Keratinocyte (primary cell): ENCODE data around the gene SSTR3. TPM values are rescaled to one million over a fixed set of nuclear protein-coding genes. Genes with fewer than 3 reads are reported as not detected.
A peak's percentile ranks its signal among the peaks of the same experiment; 100 is the strongest.

Source experiments
- DNase-seq: peaks from one replicate; pipeline ENCODE4 v3.0.0-alpha.2; 2011; ENCODE audit warnings: low read depth, missing footprints, low spot score
- FAIRE-seq: peaks from 2 replicates; lab custom pipeline; 2011; peaks lifted over from hg19 to GRCh38; lab: Jason Lieb, UNC
- H2AFZ ChIP-seq: 2 replicates; pipeline ENCODE4 v1.6.0; 2012; ENCODE audit warnings: low read length, control low read depth, inconsistent platforms; ENCODE audit not compliant: control insufficient read depth
- H3K27ac ChIP-seq: 2 replicates; pipeline ENCODE4 v1.5.1; 2011; ENCODE audit warnings: low read length; ENCODE audit not compliant: control insufficient read depth, insufficient read depth
- H3K27me3 ChIP-seq: 3 replicates; pipeline ENCODE4 v1.6.0; 2011; ENCODE audit warnings: low read length; ENCODE audit not compliant: control insufficient read depth, insufficient read depth; ENCODE audit errors: extremely low read depth
- H3K36me3 ChIP-seq, 2 experiments: 2 replicates in 1 of 2; 3 replicates in 1 of 2; pipeline ENCODE4 v1.5.1; 2011; ENCODE audit warnings: low read length in 2 of 2, mild to moderate bottlenecking in 1 of 2; ENCODE audit not compliant: control insufficient read depth in 2 of 2, insufficient read depth in 2 of 2; ENCODE audit errors: extremely low read depth in 1 of 2
- H3K4me1 ChIP-seq: 3 replicates; pipeline ENCODE4 v1.5.1; 2011; ENCODE audit warnings: low read length; ENCODE audit not compliant: control insufficient read depth, insufficient read depth; ENCODE audit errors: extremely low read depth
- H3K4me2 ChIP-seq: 3 replicates; pipeline ENCODE4 v1.6.0; 2011; ENCODE audit warnings: low read depth, low read length; ENCODE audit not compliant: control insufficient read depth, insufficient read depth; ENCODE audit errors: extremely low read depth
- H3K4me3 ChIP-seq, 3 experiments: fragments of 200-600 bp in 1 of 3; sonication (generic) in 1 of 3; 2 replicates in 2 of 3; 3 replicates in 1 of 3; pipeline ENCODE4 v1.5.1; 2011 to 2016; ENCODE audit warnings: low read length in 3 of 3, mild to moderate bottlenecking in 3 of 3, control low read depth in 2 of 3, inconsistent platforms in 1 of 3, low read depth in 1 of 3, mixed read lengths in 1 of 3, mixed run types in 1 of 3, moderate library complexity in 1 of 3; ENCODE audit not compliant: control insufficient read depth in 2 of 3, insufficient read depth in 2 of 3; ENCODE audit errors: extremely low read depth in 1 of 3
- H3K79me2 ChIP-seq: 2 replicates; pipeline ENCODE4 v1.6.0; 2012; ENCODE audit warnings: low read length; ENCODE audit not compliant: control insufficient read depth, insufficient read depth
- H3K9ac ChIP-seq: 3 replicates; pipeline ENCODE4 v1.6.0; 2011; ENCODE audit warnings: low read length; ENCODE audit not compliant: control insufficient read depth, insufficient read depth; ENCODE audit errors: extremely low read depth
- H3K9me1 ChIP-seq: 3 replicates; pipeline ENCODE4 v1.6.0; 2011; ENCODE audit warnings: low read length; ENCODE audit not compliant: control insufficient read depth, insufficient read depth; ENCODE audit errors: extremely low read depth
- H3K9me3 ChIP-seq: 2 replicates; pipeline ENCODE4 v1.5.1; 2012; ENCODE audit warnings: low read depth, low read length; ENCODE audit not compliant: control insufficient read depth
- H4K20me1 ChIP-seq: 3 replicates; pipeline ENCODE4 v1.6.0; 2011; ENCODE audit warnings: low read length; ENCODE audit not compliant: control insufficient read depth, insufficient read depth; ENCODE audit errors: extremely low read depth
- CTCF ChIP-seq, 3 experiments: IDR thresholded peaks in 1 of 3; conservative IDR thresholded peaks in 1 of 3; optimal IDR thresholded peaks in 1 of 3; 2 replicates in 2 of 3; 3 replicates in 1 of 3; pipeline versions ENCODE3 to v1.5.1; 2011; ENCODE audit warnings: low read length in 3 of 3, mild to moderate bottlenecking in 3 of 3, moderate library complexity in 2 of 3, control low read depth in 1 of 3, inconsistent platforms in 1 of 3; ENCODE audit not compliant: insufficient read depth in 2 of 3; ENCODE audit errors: extremely low read depth in 1 of 3
- EZH2 ChIP-seq: IDR thresholded peaks from one replicate; pipeline ENCODE4 v1.6.1; 2012; ENCODE audit warnings: inconsistent platforms, mild to moderate bottlenecking, low read length, moderate library complexity
- dilution Hi-C: fragments of 300-500 bp; cut with MboI; formaldehyde crosslinking; loops from one replicate; pipeline ENCODE4 v1.7.0; 2020; ENCODE audit warnings: low sequenced_read_pairs; ENCODE audit not compliant: extremely low pct_ligation_motif_present
- polyA plus RNA-seq, 5 experiments: library from polyadenylated mRNA; depleted of rRNA in 3 of 5; stranded (reverse) in 3 of 5; stranded (forward) in 1 of 5; unstranded in 1 of 5; fragments of >200 nt; gene quantifications; 1 replicate in 1 of 5; 2 replicates in 3 of 5; 3 replicates in 1 of 5; pipeline versions ENCODE4 v1.2.1 to v1.2.3, GENCODE V29; 2011 to 2012; ENCODE audit warnings: missing spikeins in 2 of 5, low read depth in 1 of 5, low replicate concordance in 1 of 5

The SSTR3 gene
- polyA plus RNA-seq, 1 donor (not counting 4 experiments of a cell fraction or from before 2014, with no cell fraction given): not detected

GRCh38 chr22:37225481-37225880 is 13.2 kb upstream of the SSTR3 start:
- no peaks in the 10 kb centered on the region for H4K20me1 ChIP-seq
- no peaks in the 10 kb centered on the region for H3K79me2 ChIP-seq
- no peak for TF ChIP-seq EZH2
- peak; percentile 9 to 57 (median 22) for TF ChIP-seq CTCF (optimal IDR thresholded peaks at IDR 0.05 in 1 of 3, IDR thresholded peaks at IDR 0.05 in 1 of 3, conservative IDR thresholded peaks at IDR 0.05 in 1 of 3; ENCODE audit: extremely low read depth in 1 of 3, insufficient read depth in 2 of 3, low read length in 3 of 3)
- no peak overlapping the region for H3K27ac ChIP-seq
- dilution Hi-C loops: no loop called here
- no peaks in the 10 kb centered on the region for H3K9me1 ChIP-seq
- no peaks in the 10 kb centered on the region for H3K9me3 ChIP-seq
- FAIRE-seq: no peak
- H3K4me3 ChIP-seq: no peak overlapping the region
- no peak overlapping the region for H3K4me2 ChIP-seq
- H3K4me1 ChIP-seq: peaks cover 24% of the 10 kb centered on the region
- H3K9ac ChIP-seq: no peak overlapping the region
- H3K36me3 ChIP-seq: peaks cover 14 to 19% of the 10 kb centered on the region in 2 experiments
- DNase-seq: no peak
- no peak overlapping the region for H2AFZ ChIP-seq
- H3K27me3 ChIP-seq: no peaks in the 10 kb centered on the region

DNA sequence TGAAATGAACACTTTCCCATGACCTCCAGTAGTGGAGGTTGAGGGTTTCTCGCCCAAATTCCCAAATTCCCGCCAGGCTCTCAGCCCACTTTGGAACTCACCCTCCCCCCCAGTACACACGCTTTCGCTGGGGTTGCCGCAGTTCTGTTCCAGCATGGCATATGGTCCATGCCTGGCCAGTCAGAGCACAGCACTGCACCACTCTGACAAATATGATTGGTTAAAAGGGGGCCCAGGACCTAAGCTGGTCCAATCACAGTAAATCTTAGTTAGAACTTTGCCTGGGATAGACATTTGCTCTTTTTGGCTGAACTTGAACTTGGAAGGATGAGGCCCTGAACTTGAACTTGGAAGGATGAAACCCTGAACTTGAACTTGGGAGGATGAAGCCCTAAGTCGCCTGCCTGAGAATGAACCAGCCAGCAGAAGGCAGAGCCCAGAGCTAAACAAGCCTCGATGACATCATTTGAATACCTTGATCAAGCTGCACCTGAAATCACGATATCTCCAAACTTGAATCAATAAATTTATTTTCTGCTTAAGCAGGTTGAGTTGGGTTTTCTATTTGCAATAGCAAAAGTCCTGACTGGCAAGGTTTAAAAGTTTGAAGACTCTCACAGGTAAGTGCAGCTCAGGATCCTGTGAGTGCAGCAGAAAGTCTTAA is 12.6 kb upstream of the SSTR3 start:
- DNase-seq: no peak
- H3K9me1 ChIP-seq: no peaks in the 10 kb centered on the region
- H3K36me3 ChIP-seq: peaks cover 14 to 19% of the 10 kb centered on the region in 2 experiments
- dilution Hi-C loops: no loop called here
- no peak for TF ChIP-seq EZH2
- no peak for TF ChIP-seq CTCF (optimal IDR thresholded peaks at IDR 0.05 in 1 of 3, IDR thresholded peaks at IDR 0.05 in 1 of 3, conservative IDR thresholded peaks at IDR 0.05 in 1 of 3; ENCODE audit: extremely low read depth in 1 of 3, insufficient read depth in 2 of 3, low read length in 3 of 3)
- H3K27me3 ChIP-seq: no peaks in the 10 kb centered on the region
- H3K4me2 ChIP-seq: no peak overlapping the region
- H3K79me2 ChIP-seq: no peaks in the 10 kb centered on the region
- H3K4me1 ChIP-seq: peaks cover 19% of the 10 kb centered on the region
- H3K9ac ChIP-seq: no peak overlapping the region
- FAIRE-seq: no peak
- no peak overlapping the region for H3K4me3 ChIP-seq
- no peaks in the 10 kb centered on the region for H3K9me3 ChIP-seq
- H4K20me1 ChIP-seq: no peaks in the 10 kb centered on the region
- no peak overlapping the region for H2AFZ ChIP-seq
- H3K27ac ChIP-seq: no peak overlapping the region
